Eye (tissue), 1 donor: ENCODE measurements around the gene ARL3.
A peak's percentile ranks its signal among the peaks of the same experiment; 100 is the strongest.

Experiments
- DNase-seq: peaks from one replicate; pipeline ENCODE4 v3.0.0-alpha.2; 2015

ARL3 gene

GRCh38 chr10:102649797-102650654, 64.2 kb downstream of the ARL3 start:
- no peak for DNase-seq

- DNase-seq = peak; percentile 65
These were observed 65.1 kb downstream of the ARL3 start for GRCh38 chr10:102648889-102649796.

- DNase-seq = no peak
These were observed 65.8 kb downstream of the ARL3 start for GRCh38 chr10:102648269-102648888.

- DNase-seq = no peak
These were observed 66.5 kb downstream of the ARL3 start for GRCh38 chr10:102647443-102648268.

- peak; percentile 74 for DNase-seq
These were observed 67.4 kb downstream of the ARL3 start for GRCh38 chr10:102646610-102647442.

GRCh38 chr10:102645741-102646609, 68.2 kb downstream of the ARL3 start:
- peak; percentile 85 for DNase-seq

GRCh38 chr10:102645388-102645740, 68.8 kb downstream of the ARL3 start:
- DNase-seq = peak; percentile 76

- DNase-seq = peak; percentile 83
These were observed 69.4 kb downstream of the ARL3 start for GRCh38 chr10:102644646-102645387.

- DNase-seq = peak; percentile 74
These were observed 70.0 kb downstream of the ARL3 start, which contains the start of gene TRIM8 for GRCh38 chr10:102644066-102644645. Gene TRIM8 (plus strand): TSS chr10:102644479. CDS start chr10:102644618, 139 bp downstream.

- peak; percentile 89 for DNase-seq
These were observed 70.7 kb downstream of the ARL3 start for GRCh38 chr10:102643336-102644065.

GRCh38 chr10:102642736-102643335, 71.4 kb downstream of the ARL3 start:
- peak; percentile 88 for DNase-seq

- DNase-seq = peak; percentile 99
These were observed 72.1 kb downstream of the ARL3 start for GRCh38 chr10:102641880-102642735.

GRCh38 chr10:102641402-102641801, 72.8 kb downstream of the ARL3 start:
- DNase-seq = no peak

- DNase-seq = no peak
These were observed 74.7 kb downstream of the ARL3 start for GRCh38 chr10:102639537-102639936.

- DNase-seq = no peak
These were observed 78.8 kb downstream of the ARL3 start for GRCh38 chr10:102635377-102635776.

GRCh38 chr10:102634686-102635085, 79.5 kb downstream of the ARL3 start:
- no peak for DNase-seq

GRCh38 chr10:102633848-102634247, 80.3 kb downstream of the ARL3 start:
- DNase-seq = no peak
